Measurements from ENCODE around the gene EGLN1. TPM values are rescaled to one million over a fixed set of nuclear protein-coding genes. Genes with fewer than 3 reads are reported as not detected.

EGLN1 gene
- total RNA-seq, 1 donor from 2014 or later: 27.5 TPM

GRCh38 chr1:231413749-231414082, 8.4 kb downstream of the EGLN1 start:
- H3K36me3 Mint-ChIP-seq (ENCODE audit: unreplicated experiment): peaks cover 15% of the 10 kb centered on the region
- peak overlapping the region; percentile 74 for H3K27ac Mint-ChIP-seq (ENCODE audit: unreplicated experiment)
- H3K9me3 Mint-ChIP-seq (ENCODE audit: unreplicated experiment): no peaks in the 10 kb centered on the region
- no peaks in the 10 kb centered on the region for H3K27me3 Mint-ChIP-seq (ENCODE audit: unreplicated experiment)
- no peak for DNase-seq (ENCODE audit: extremely low spot score, unreplicated experiment)
- no peak for TF ChIP-seq CTCF (IDR thresholded peaks at IDR 0.05)
- H3K4me1 Mint-ChIP-seq (ENCODE audit: unreplicated experiment): peaks cover 44% of the 10 kb centered on the region
- no peak overlapping the region for H3K4me3 Mint-ChIP-seq (ENCODE audit: unreplicated experiment)

GRCh38 chr1:231411036-231411531, 11.0 kb downstream of the EGLN1 start:
- Mint-ChIP-seq H3K4me1 (ENCODE audit: unreplicated experiment) (peaks cover 22% of the 10 kb centered on the region), H3K36me3 (ENCODE audit: unreplicated experiment) (peaks cover 15% of the 10 kb centered on the region), H3K4me3 (ENCODE audit: unreplicated experiment) (no peak overlapping the region), H3K27ac (ENCODE audit: unreplicated experiment) (no peak overlapping the region), H3K9me3 (ENCODE audit: unreplicated experiment) (no peaks in the 10 kb centered on the region), H3K27me3 (ENCODE audit: unreplicated experiment) (no peaks in the 10 kb centered on the region)
- DNase-seq (ENCODE audit: extremely low spot score, unreplicated experiment): no peak
- TF ChIP-seq CTCF (IDR thresholded peaks at IDR 0.05): no peak

- peaks cover 20% of the 10 kb centered on the region for H3K4me1 Mint-ChIP-seq (ENCODE audit: unreplicated experiment)
- H3K9me3 Mint-ChIP-seq (ENCODE audit: unreplicated experiment): no peaks in the 10 kb centered on the region
- H3K36me3 Mint-ChIP-seq (ENCODE audit: unreplicated experiment): peaks cover 10% of the 10 kb centered on the region
- H3K4me3 Mint-ChIP-seq (ENCODE audit: unreplicated experiment): no peak overlapping the region
- no peak for TF ChIP-seq CTCF (IDR thresholded peaks at IDR 0.05)
- DNase-seq (ENCODE audit: extremely low spot score, unreplicated experiment): no peak
- no peak overlapping the region for H3K27ac Mint-ChIP-seq (ENCODE audit: unreplicated experiment)
- no peaks in the 10 kb centered on the region for H3K27me3 Mint-ChIP-seq (ENCODE audit: unreplicated experiment)
These were observed 12.0 kb downstream of the EGLN1 start for GRCh38 chr1:231410036-231410612.

GRCh38 chr1:231408528-231409094, 13.5 kb downstream of the EGLN1 start:
- no peaks in the 10 kb centered on the region for H3K9me3 Mint-ChIP-seq (ENCODE audit: unreplicated experiment)
- peaks cover 10% of the 10 kb centered on the region for H3K36me3 Mint-ChIP-seq (ENCODE audit: unreplicated experiment)
- no peak overlapping the region for H3K4me3 Mint-ChIP-seq (ENCODE audit: unreplicated experiment)
- no peaks in the 10 kb centered on the region for H3K27me3 Mint-ChIP-seq (ENCODE audit: unreplicated experiment)
- H3K4me1 Mint-ChIP-seq (ENCODE audit: unreplicated experiment): peaks cover 11% of the 10 kb centered on the region
- DNase-seq (ENCODE audit: extremely low spot score, unreplicated experiment): no peak
- TF ChIP-seq CTCF (IDR thresholded peaks at IDR 0.05): no peak
- no peak overlapping the region for H3K27ac Mint-ChIP-seq (ENCODE audit: unreplicated experiment)

- H3K9me3 Mint-ChIP-seq (ENCODE audit: unreplicated experiment): no peaks in the 10 kb centered on the region
- no peak for DNase-seq (ENCODE audit: extremely low spot score, unreplicated experiment)
- H3K4me1 Mint-ChIP-seq (ENCODE audit: unreplicated experiment): peaks cover 8% of the 10 kb centered on the region
- H3K27me3 Mint-ChIP-seq (ENCODE audit: unreplicated experiment): no peaks in the 10 kb centered on the region
- no peak for TF ChIP-seq CTCF (IDR thresholded peaks at IDR 0.05)
- no peak overlapping the region for H3K27ac Mint-ChIP-seq (ENCODE audit: unreplicated experiment)
- H3K36me3 Mint-ChIP-seq (ENCODE audit: unreplicated experiment): peaks cover 5% of the 10 kb centered on the region
- H3K4me3 Mint-ChIP-seq (ENCODE audit: unreplicated experiment): no peak overlapping the region
These were observed 14.3 kb downstream of the EGLN1 start for GRCh38 chr1:231407547-231408396.
